Activated naive CD8-positive, alpha-beta T cell treated with anti-CD3 and anti-CD28 coated beads, Interleukin-2, amount 10 ng/mL, durations not matched to agents 7 days and 5 days (primary cell): ENCODE results near the gene CACYBP. TPM values are rescaled to one million over a fixed set of nuclear protein-coding genes. Genes with fewer than 3 reads are reported as not detected.

Experiments
- total RNA-seq, 2 experiments: library from RNA; stranded (reverse); gene quantifications; one replicate each; pipeline ENCODE4 v1.2.3, GENCODE V29; 2021

Gene CACYBP
- total RNA-seq, 2 experiments from 2014 or later = 147 to 177 TPM

Other genes starting within 250 kb of the CACYBP start
- gene MRPS14, start 23.5 kb downstream of the CACYBP start, total RNA-seq = 10 to 100 TPM; 34.0 to 38.4 TPM
- not detected for gene TNN, start 67.9 kb downstream of the CACYBP start, total RNA-seq
- gene KIAA0040, start 192.8 kb downstream of the CACYBP start, total RNA-seq = 10 to 100 TPM; 49.8 to 57.1 TPM